Endothelial cell of umbilical vein (primary cell): ENCODE measurements around the gene SCP2. TPM values are rescaled to one million over a fixed set of nuclear protein-coding genes. Genes with fewer than 3 reads are reported as not detected.

ENCODE experiments used
- BruUV-seq: library from RNA; stranded (reverse); fragments of 400-500 nt; replicated peaks from 2 replicates; lab custom pipeline; 2021; lab: Mats Ljungman, UMichigan
- CTCF ChIA-PET: fragments of 300-600, 350-600 bp; sonication (Branson Sonifier 250); formaldehyde crosslinking; loops from one replicate; lab custom pipeline; 2021; ENCODE audit warnings: antibody characterized with exemption, inconsistent platforms; lab: Charles Lee
- POLR2A ChIA-PET: fragments of 300-600, 350-600 bp; sonication (Branson Sonifier 250); formaldehyde crosslinking; loops from one replicate; lab custom pipeline; 2021; ENCODE audit warnings: antibody characterized with exemption, inconsistent platforms; lab: Charles Lee
- DNase-seq: peaks from one replicate; pipeline ENCODE4 v3.0.0-alpha.2; 2011; ENCODE audit warnings: low read depth, low spot score
- FAIRE-seq: peaks from 2 replicates; lab custom pipeline; 2011; peaks lifted over from hg19 to GRCh38; lab: Jason Lieb, UNC
- H2AFZ ChIP-seq: 2 replicates; pipeline ENCODE4 v1.6.0; 2012; ENCODE audit warnings: low read depth, low read length, control low read depth, inconsistent platforms
- H3K27ac ChIP-seq: 2 replicates; pipeline ENCODE4 v1.5.1; 2011; ENCODE audit warnings: low read depth, mild to moderate bottlenecking, control low read depth, low read length, moderate library complexity; ENCODE audit not compliant: insufficient read depth
- H3K27me3 ChIP-seq, 2 experiments: 2 replicates each; pipeline versions ENCODE4 v1.6.0 to v1.6.1; 2011; ENCODE audit warnings: low read length in 2 of 2, mixed read lengths in 1 of 2; ENCODE audit not compliant: control insufficient read depth in 2 of 2, insufficient read depth in 2 of 2
- H3K36me3 ChIP-seq, 2 experiments: 2 replicates in 1 of 2; 3 replicates in 1 of 2; pipeline ENCODE4 v1.5.1; 2011; ENCODE audit warnings: low read length in 2 of 2, mild to moderate bottlenecking in 1 of 2, moderate library complexity in 1 of 2; ENCODE audit not compliant: control insufficient read depth in 2 of 2, insufficient read depth in 2 of 2; ENCODE audit errors: extremely low read depth in 1 of 2
- H3K4me1 ChIP-seq: 3 replicates; pipeline ENCODE4 v1.5.1; 2011; ENCODE audit warnings: mild to moderate bottlenecking, low read length; ENCODE audit not compliant: control insufficient read depth, insufficient read depth; ENCODE audit errors: extremely low read depth
- H3K4me2 ChIP-seq: 2 replicates; pipeline ENCODE4 v1.6.1; 2011; ENCODE audit warnings: low read length, control low read depth, mixed read lengths; ENCODE audit not compliant: insufficient read depth
- H3K4me3 ChIP-seq, 3 experiments: fragments of 200-600 bp in 1 of 3; sonication (generic), shearing (Covaris generic) in 1 of 3; replicated peaks in 1 of 3; 2 replicates each; pipeline ENCODE4 v1.5.1; 2011 to 2016; ENCODE audit warnings: control low read depth in 3 of 3, low read length in 3 of 3, mild to moderate bottlenecking in 2 of 3, inconsistent platforms in 1 of 3, low read depth in 1 of 3, moderate library complexity in 1 of 3; ENCODE audit not compliant: insufficient read depth in 1 of 3
- H3K79me2 ChIP-seq: 2 replicates; pipeline ENCODE4 v1.6.0; 2012; ENCODE audit warnings: low read length, inconsistent platforms; ENCODE audit not compliant: control insufficient read depth, insufficient read depth
- H3K9ac ChIP-seq: replicated peaks from 2 replicates; pipeline ENCODE3; 2011; ENCODE audit warnings: low read length, control low read depth; ENCODE audit not compliant: insufficient read depth; ENCODE audit errors: extremely low read depth
- H3K9me1 ChIP-seq: replicated peaks from 3 replicates; pipeline ENCODE4 v1.6.0; 2011; ENCODE audit warnings: mild to moderate bottlenecking, low read length; ENCODE audit not compliant: control insufficient read depth, insufficient read depth; ENCODE audit errors: extremely low read depth
- H3K9me3 ChIP-seq: replicated peaks from 2 replicates; pipeline ENCODE4 v1.5.1; 2012; ENCODE audit warnings: low read length, inconsistent platforms; ENCODE audit not compliant: control insufficient read depth, insufficient read depth
- H4K20me1 ChIP-seq: replicated peaks from 2 replicates; pipeline ENCODE3; 2011; ENCODE audit warnings: mild to moderate bottlenecking, low read length; ENCODE audit not compliant: control insufficient read depth, insufficient read depth; ENCODE audit errors: extremely low read depth
- CTCF ChIP-seq, 2 donors: IDR thresholded peaks; 1 replicate in 1 of 2; 2 replicates in 1 of 2; pipeline ENCODE4 v1.5.1; 2011; ENCODE audit warnings: low read length in 2 of 2, mild to moderate bottlenecking in 2 of 2, moderate library complexity in 2 of 2, control low read depth in 1 of 2, inconsistent platforms in 1 of 2, low read depth in 1 of 2; ENCODE audit not compliant: insufficient read depth in 1 of 2; ENCODE audit errors: extremely low read depth in 1 of 2
- EZH2 ChIP-seq: IDR thresholded peaks from 2 replicates; pipeline ENCODE4 v1.6.1; 2012; ENCODE audit warnings: borderline replicate concordance, low read depth, mild to moderate bottlenecking, moderate library complexity, low read length, inconsistent platforms; ENCODE audit not compliant: severe bottlenecking
- FOS ChIP-seq: IDR thresholded peaks from 2 replicates; pipeline ENCODE4 v1.6.1; 2011; ENCODE audit warnings: mild to moderate bottlenecking, low read length, moderate library complexity, borderline replicate concordance; ENCODE audit not compliant: insufficient read depth
- GATA2 ChIP-seq: IDR thresholded peaks from 2 replicates; pipeline ENCODE4 v1.7.0; 2011; ENCODE audit warnings: low read depth, mild to moderate bottlenecking, moderate library complexity, mixed read lengths, low read length; ENCODE audit not compliant: insufficient read length, insufficient read depth
- JUN ChIP-seq: IDR thresholded peaks from 2 replicates; pipeline ENCODE4 v1.6.1; 2011; ENCODE audit warnings: borderline replicate concordance, low read depth; ENCODE audit not compliant: insufficient read length, insufficient read depth
- MAX ChIP-seq: IDR thresholded peaks from 2 replicates; pipeline ENCODE4 v1.6.1; 2011; ENCODE audit not compliant: insufficient read depth, insufficient read length
- MYC ChIP-seq: IDR thresholded peaks from one replicate; pipeline ENCODE4 v1.6.1; 2011; ENCODE audit warnings: mild to moderate bottlenecking, low read depth, low read length
- POLR2A ChIP-seq: IDR thresholded peaks from 2 replicates; pipeline ENCODE4 v1.6.1; 2012; ENCODE audit warnings: low read depth, mild to moderate bottlenecking, control low read depth, low read length
- POLR2AphosphoS5 ChIP-seq: IDR thresholded peaks from 2 replicates; pipeline ENCODE4 v1.6.1; 2012; ENCODE audit warnings: low read depth, mild to moderate bottlenecking, control low read depth, low read length, moderate library complexity; ENCODE audit not compliant: insufficient read depth
- dilution Hi-C: fragments of 300-500 bp; cut with MboI; formaldehyde crosslinking; loops from one replicate; pipeline ENCODE4 v1.15.0; 2019; ENCODE audit warnings: low sequenced_read_pairs; ENCODE audit not compliant: extremely low pct_ligation_motif_present
- intact Hi-C: fragments of 100-400 bp; cut with micrococcal nuclease; formaldehyde crosslinking; loops from one replicate; pipeline ENCODE4 v1.10.0; 2022
- polyA plus RNA-seq, 4 experiments: library from polyadenylated mRNA; depleted of rRNA in 3 of 4; stranded (reverse) in 3 of 4; unstranded in 1 of 4; fragments of >200 nt; gene quantifications; 2 replicates each; pipeline versions ENCODE4 v1.2.1 to v1.2.3, GENCODE V29; 2011 to 2012; ENCODE audit warnings: missing spikeins in 1 of 4
- total RNA-seq: library from RNA; stranded (reverse); gene quantifications from 2 replicates; pipeline ENCODE4 v1.2.3, GENCODE V29; 2021

Gene SCP2
- total and polyA plus RNA-seq, 2 donors (not counting 3 experiments of a cell fraction or from before 2014, with no cell fraction given) = 42.4 to 92.7 TPM

DNA sequence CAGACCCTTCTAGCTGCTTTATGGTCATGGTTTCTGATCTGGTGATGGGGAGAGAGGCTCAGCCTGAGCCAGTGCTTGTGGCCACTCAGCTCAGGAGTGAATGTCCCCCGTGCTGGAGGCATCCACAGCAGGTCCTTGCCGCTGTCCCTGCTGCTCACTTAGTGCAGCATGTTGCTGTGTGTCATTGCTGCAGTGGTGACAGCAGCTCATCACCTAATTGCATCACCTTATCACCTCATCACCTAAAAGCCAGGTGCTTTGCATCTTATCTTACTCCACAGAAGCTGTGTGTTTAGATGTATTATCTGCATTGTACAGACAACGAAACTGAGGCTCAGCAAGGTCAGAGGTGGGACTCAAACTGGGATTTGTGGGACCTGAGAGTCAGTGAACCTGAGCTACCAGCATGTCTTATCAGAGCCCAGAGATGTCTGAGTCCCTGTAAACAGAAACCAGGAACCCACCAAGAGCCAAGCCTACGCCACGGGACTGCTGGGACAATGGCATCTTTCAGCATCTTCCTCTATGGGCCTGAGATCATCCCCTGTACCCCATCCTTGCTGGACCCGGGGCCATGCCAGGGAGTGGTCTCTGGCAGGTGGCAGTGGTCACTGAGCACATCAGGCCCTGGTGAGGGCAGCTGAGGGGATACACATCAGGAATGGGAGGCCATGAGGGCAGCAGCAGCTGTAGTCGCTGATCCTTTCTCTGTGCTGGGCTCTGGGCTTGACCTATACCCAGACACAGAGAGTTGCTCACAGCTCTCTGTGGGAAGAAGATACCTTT lies 141.4 kb downstream of the SCP2 start:
- peaks cover 1 to 2% of the 10 kb centered on the region in 2 experiments for H3K27me3 ChIP-seq
- POLR2A ChIA-PET = no interaction called here
- H3K36me3 ChIP-seq = no peaks in the 10 kb centered on the region
- dilution Hi-C loops (no loop called here), intact Hi-C loops (no loop called here)
- H3K9me1 ChIP-seq = no peaks in the 10 kb centered on the region
- no peak for FAIRE-seq
- no peak for DNase-seq
- H3K4me2 ChIP-seq = no peak overlapping the region
- no TSS peak for BruUV-seq
- H3K27ac ChIP-seq = no peak overlapping the region
- no peak overlapping the region for H3K4me3 ChIP-seq
- H3K79me2 ChIP-seq = no peaks in the 10 kb centered on the region
- H3K4me1 ChIP-seq = no peaks in the 10 kb centered on the region
- H3K9me3 ChIP-seq = no peaks in the 10 kb centered on the region
- H4K20me1 ChIP-seq = no peaks in the 10 kb centered on the region
- H2AFZ ChIP-seq = no peak overlapping the region
- CTCF ChIA-PET = interaction anchor here (0.6 to 1.9 kb wide), 5 partner anchors 12 to 322 kb away, joined by 3 to 6 read pairs (median 4); no protein-coding TSS in a partner anchor
- no peak overlapping the region for H3K9ac ChIP-seq
- no peak for TF ChIP-seq MAX
- TF ChIP-seq CTCF (IDR thresholded peaks at IDR 0.05; ENCODE audit: extremely low read depth in 1 of 2, insufficient read depth in 1 of 2, low read depth in 1 of 2, low read length in 2 of 2) = no peak
- no peak for TF ChIP-seq FOS
- TF ChIP-seq GATA2 = no peak
- no peak for TF ChIP-seq JUN
- no peak for TF ChIP-seq EZH2
- TF ChIP-seq MYC = no peak
- no peak for TF ChIP-seq POLR2AphosphoS5
- no peak for TF ChIP-seq POLR2A
